ENCODE data around the gene JARID2. TPM values are rescaled to one million over a fixed set of nuclear protein-coding genes. Genes with fewer than 3 reads are reported as not detected.

JARID2 gene
- total and polyA plus RNA-seq, 10 of the 15 experiments (the other 5 are each of a cell fraction or from before 2014, with no cell fraction given) = 4.2 to 21.6 (median 11.7) TPM

- TF ChIP-seq CUX1 (IDR thresholded peaks at IDR 0.05; ENCODE audit: insufficient replicate concordance, low read depth, low read length) = no peak
- TF ChIP-seq IRF5 (IDR thresholded peaks at IDR 0.05; ENCODE audit: borderline replicate concordance) = no peak
- no peak for TF ChIP-seq IKZF2 (IDR thresholded peaks at IDR 0.05)
- no peak for TF ChIP-seq KLF5 (IDR thresholded peaks at IDR 0.05; ENCODE audit: partially characterized antibody)
- no peak for TF ChIP-seq CHD2 (IDR thresholded peaks at IDR 0.05; ENCODE audit: borderline replicate concordance, low read depth, low read length)
- TF ChIP-seq ATF3 (IDR thresholded peaks at IDR 0.05; ENCODE audit: borderline replicate concordance, extremely low read depth, low read depth, low read length) = no peak
- TF ChIP-seq JUNB (IDR thresholded peaks at IDR 0.05) = no peak
- TF ChIP-seq STAT1 (conservative IDR thresholded peaks at IDR 0.05) = no peak
- TF ChIP-seq MEF2A (IDR thresholded peaks at IDR 0.05; ENCODE audit: insufficient read depth, low read depth, low read length) = no peak
- no peak for TF ChIP-seq SMAD1 (IDR thresholded peaks at IDR 0.05; ENCODE audit: low read depth, partially characterized antibody)
Measured at GRCh38 chr6:15535495-15536197, 289.8 kb downstream of the JARID2 start (continued).
